HG02852 (cell line): ENCODE results near the gene TNKS1BP1.
"Not testable (repeated sequence)": the region's sequence is repeated elsewhere in the genome, so short reads cannot be mapped to it uniquely, and the experiment has no call there.

ENCODE experiments used
- ATAC-seq: cut with Tn5 transposase; IDR thresholded peaks from one replicate; pipeline ENCODE4 v1.9.1; 2021; ENCODE audit warnings: mild to moderate bottlenecking, moderate library complexity; ENCODE audit not compliant: unreplicated experiment

The TNKS1BP1 gene, protein sequence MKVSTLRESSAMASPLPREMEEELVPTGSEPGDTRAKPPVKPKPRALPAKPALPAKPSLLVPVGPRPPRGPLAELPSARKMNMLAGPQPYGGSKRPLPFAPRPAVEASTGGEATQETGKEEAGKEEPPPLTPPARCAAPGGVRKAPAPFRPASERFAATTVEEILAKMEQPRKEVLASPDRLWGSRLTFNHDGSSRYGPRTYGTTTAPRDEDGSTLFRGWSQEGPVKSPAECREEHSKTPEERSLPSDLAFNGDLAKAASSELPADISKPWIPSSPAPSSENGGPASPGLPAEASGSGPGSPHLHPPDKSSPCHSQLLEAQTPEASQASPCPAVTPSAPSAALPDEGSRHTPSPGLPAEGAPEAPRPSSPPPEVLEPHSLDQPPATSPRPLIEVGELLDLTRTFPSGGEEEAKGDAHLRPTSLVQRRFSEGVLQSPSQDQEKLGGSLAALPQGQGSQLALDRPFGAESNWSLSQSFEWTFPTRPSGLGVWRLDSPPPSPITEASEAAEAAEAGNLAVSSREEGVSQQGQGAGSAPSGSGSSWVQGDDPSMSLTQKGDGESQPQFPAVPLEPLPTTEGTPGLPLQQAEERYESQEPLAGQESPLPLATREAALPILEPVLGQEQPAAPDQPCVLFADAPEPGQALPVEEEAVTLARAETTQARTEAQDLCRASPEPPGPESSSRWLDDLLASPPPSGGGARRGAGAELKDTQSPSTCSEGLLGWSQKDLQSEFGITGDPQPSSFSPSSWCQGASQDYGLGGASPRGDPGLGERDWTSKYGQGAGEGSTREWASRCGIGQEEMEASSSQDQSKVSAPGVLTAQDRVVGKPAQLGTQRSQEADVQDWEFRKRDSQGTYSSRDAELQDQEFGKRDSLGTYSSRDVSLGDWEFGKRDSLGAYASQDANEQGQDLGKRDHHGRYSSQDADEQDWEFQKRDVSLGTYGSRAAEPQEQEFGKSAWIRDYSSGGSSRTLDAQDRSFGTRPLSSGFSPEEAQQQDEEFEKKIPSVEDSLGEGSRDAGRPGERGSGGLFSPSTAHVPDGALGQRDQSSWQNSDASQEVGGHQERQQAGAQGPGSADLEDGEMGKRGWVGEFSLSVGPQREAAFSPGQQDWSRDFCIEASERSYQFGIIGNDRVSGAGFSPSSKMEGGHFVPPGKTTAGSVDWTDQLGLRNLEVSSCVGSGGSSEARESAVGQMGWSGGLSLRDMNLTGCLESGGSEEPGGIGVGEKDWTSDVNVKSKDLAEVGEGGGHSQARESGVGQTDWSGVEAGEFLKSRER (N-terminal part only)

GRCh38 chr11:57324886-57325734 is at the start of gene TNKS1BP1:
TNKS1BP1 (minus strand) TSS chr11:57324952; CDS start chr11:57321885, 3,067 bp downstream.
- ATAC-seq: peak; percentile 86

DNA sequence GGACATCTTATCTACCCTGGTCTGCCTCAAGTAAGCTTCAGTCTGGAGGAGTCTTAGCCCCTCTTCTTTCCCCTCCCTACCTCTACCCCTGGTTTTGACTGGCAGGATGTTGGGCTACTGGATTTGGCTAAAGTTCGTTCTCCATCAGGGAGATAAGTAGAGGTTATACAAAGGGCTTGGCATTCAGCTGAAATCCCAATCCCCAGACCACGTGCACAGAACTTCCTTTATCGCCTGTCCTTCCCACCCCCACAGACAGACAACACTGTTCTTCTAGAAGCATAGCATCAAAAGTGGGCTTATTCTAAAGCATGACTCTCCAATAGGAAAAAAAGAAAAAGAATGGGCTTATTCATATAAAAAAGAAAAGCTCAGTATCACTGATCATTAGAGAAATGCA is 48.4 kb upstream of the TNKS1BP1 start:
- ATAC-seq: no peak

GRCh38 chr11:57370941-57371340 is 46.2 kb upstream of the TNKS1BP1 start:
- ATAC-seq: no peak

GRCh38 chr11:57370251-57370650 is 45.5 kb upstream of the TNKS1BP1 start:
- no peak for ATAC-seq

- ATAC-seq: no peak
Measured at GRCh38 chr11:57368845-57369232, 44.1 kb upstream of the TNKS1BP1 start.

DNA sequence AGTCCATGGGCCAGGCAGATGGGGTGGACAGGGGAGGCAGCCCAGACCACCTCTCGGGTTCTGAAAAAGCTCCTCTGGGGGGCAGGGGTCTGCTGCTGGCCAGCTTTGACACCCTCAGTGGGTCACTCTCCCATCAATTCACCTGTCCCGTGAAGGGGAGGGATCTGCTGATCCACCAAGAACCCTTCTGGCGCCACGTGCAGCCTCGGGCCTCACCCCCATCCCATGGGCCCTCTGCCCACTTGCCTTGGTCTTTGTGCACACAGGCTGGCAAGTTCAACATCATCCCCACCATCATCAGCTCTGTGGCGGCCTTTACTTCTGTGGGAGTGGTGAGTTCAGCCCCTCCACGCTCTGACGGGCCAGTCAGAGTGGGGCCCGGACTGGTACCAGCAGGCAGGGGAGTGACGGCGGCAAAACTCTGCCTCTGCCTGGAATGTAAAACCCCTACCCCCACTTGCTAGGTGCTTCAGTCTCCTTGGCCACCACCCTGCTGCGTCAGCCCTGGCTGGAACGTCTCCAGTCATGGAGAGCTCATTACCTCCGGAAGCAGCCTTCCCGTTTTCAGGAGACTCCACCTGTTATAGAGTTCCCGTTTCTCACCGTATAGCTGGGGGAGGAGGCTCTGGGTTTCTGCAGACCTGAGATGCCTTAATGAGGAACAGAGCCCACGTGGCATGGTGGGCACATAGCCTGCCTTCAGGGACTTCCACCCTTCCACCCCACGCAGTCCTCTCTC is 43.5 kb upstream of the TNKS1BP1 start:
- ATAC-seq: no peak

DNA sequence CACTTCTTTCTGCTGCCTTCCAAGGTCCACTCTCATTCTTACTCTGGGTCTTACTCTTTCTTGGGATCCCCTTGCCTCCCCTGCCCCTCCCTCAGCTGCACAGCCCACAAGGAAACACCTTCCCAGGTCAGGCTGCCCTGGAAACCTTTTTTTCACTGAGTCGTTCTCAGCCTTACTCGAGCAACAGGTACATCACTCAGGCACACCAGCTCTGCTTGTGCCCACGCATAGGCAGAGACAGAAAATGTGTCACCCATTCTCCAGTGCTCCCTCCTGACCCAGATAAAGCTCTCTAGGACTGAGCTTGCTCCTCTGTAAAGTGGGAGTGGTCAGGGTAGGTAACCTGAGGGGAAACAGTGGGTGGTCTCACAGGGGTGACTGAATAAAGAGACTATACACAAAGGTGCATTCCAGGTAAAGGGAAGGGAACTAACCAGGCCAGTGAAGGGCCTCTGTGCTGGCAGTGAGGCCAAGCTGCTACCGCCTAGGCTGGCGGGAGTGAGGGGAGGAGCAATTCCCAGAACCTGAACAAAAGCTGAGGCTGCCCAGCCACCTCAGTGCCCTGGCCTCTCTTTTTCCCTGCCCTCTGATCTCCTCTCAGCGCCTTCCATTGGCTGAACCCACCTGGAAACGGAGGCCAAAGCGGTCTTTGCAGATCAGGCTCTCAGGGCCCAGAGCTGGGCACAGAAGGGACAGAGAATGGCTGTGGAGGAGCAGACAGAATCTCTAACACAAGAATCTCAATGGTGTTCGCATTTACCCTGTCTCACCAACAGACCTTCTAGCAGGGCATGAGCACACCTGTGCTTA is 40.3 kb upstream of the TNKS1BP1 start:
- ATAC-seq: no peak

DNA sequence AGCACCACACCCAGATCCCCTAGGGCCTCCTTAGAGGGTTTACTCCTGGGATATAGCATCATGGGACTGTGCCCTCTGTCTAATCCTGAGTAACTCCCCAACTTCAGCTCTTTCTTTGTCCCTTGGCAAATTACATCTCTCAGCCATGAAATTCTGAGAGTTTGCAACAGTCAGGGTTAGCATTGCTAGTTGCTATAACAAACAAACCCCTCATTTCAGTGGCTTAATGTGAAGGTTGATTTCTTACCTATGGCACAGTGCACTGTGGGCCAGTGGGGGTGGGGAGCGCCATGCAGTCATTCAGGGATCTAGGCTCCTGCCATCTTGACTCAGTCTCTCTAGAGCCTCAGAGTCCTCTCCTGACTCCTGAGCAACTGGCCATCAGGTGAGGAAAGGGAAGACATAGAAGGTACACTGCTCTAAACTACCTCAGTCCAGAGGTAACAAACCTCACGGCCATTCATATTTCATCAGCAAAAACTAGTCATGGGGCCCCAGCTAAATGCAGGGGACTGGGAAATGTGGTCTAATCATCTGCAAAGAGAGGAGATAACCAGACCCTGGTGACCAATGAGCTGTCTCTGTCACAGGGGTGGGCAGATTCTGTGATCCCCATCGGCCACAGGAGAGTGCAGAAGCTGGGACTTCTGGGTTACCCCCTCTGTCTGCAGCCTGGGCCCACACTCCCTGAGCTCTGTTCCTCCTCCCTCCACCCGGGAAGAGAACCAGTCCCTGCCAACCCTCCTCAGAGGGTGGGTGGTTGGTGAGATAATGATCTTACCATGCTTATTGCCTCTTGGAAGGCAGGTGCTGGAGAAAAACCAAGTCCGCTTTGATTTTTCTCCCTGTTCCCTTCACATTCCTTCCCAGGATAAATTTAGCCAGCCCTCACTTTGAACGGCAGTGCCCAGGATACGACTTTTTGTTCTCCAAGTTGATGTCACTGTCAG is 38.7 kb upstream of the TNKS1BP1 start:
- no peak for ATAC-seq

GRCh38 chr11:57361926-57362325 is 37.2 kb upstream of the TNKS1BP1 start:
- no peak for ATAC-seq

GRCh38 chr11:57361420-57361819 is 36.7 kb upstream of the TNKS1BP1 start:
- not testable (repeated sequence) for ATAC-seq

GRCh38 chr11:57360991-57361390 is 36.2 kb upstream of the TNKS1BP1 start:
- no peak for ATAC-seq

DNA sequence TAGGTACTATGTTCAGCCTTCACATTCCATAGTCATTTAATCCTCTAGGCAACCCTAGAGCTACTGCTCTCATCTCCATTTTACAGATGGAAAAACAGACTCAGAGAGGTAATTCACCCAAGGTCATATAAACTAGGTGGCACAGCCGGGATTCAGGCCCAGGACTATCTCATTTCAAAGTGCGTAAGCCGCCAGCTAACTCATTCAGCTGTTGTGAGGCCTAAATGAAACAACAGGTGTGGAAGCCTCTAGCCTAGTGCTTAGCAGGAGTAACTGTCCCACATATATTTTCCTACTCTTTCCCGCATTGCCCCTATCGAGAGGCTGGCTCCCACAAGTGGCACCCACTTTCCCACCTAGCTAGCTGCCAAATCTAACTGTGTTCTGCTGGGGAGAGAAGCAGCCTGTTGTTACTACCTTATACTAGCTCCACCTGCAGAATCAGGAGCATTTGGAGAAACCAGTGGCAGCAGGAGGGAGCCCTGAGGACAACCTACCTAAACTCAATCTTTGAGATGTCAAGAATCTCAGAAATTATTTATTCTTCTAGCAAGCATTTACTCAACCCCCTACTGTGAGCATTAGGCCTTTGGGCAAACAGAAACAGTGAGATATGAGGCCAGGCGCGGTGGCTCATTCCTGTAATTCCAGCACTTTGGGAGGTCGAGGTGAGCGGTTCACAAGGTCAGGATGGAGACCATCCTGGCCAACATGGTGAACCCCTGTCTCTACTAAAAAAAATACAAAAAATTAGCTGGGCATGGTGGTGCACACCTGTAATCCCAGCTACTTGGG is 35.3 kb upstream of the TNKS1BP1 start:
- ATAC-seq: no peak

- no peak for ATAC-seq
Measured at GRCh38 chr11:57359396-57359795, 34.6 kb upstream of the TNKS1BP1 start.

DNA sequence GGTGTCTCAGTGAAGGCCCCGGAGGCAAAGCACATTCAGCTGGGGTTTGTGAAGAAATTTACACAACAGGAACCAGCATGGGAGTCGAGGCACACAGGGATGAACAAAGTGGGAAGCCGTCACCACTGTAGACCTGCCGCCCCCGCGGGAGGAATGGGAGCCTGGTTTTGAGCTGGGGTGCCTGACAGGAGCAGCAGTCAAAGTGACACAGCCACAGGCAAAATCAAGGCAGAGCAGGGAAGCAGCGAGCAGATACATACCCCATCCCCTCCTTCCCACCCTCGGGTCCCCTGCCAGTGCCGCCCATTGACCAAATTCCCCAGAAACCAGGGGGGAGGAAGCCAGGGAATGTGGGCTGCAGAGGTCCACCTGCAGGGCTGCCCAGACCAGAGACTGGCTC is 34.2 kb upstream of the TNKS1BP1 start:
- no peak for ATAC-seq

GRCh38 chr11:57358543-57358961 is 33.8 kb upstream of the TNKS1BP1 start:
- no peak for ATAC-seq

- no peak for ATAC-seq
Measured at GRCh38 chr11:57357856-57358255, 33.1 kb upstream of the TNKS1BP1 start.

GRCh38 chr11:57357310-57357709 is 32.6 kb upstream of the TNKS1BP1 start:
- no peak for ATAC-seq
